Lung (tissue), 12 donors: ENCODE measurements around the gene RBM10. TPM values are rescaled to one million over a fixed set of nuclear protein-coding genes. Genes with fewer than 3 reads are reported as not detected.

Experiments
- ATAC-seq: fragments of 200-7000 bp; cut with Tn5 transposase; one replicate; pipeline ENCODE4 v1.9.1; 2020; ENCODE audit warnings: moderate number of reproducible peaks; ENCODE audit not compliant: insufficient read depth, low FRiP score
- DNase-seq, 3 donors: peaks; one replicate each; pipeline ENCODE4 v3.0.0-alpha.2; 2013 to 2017
- H3K27ac ChIP-seq, 2 donors: one replicate each; pipeline ENCODE4 v1.5.1; 2013; ENCODE audit warnings: mild to moderate bottlenecking in 2 of 2, moderate library complexity in 2 of 2, control low read depth in 1 of 2, inconsistent platforms in 1 of 2, low read depth in 1 of 2, low read length in 1 of 2
- H3K27me3 ChIP-seq, 3 donors: one replicate each; pipeline ENCODE4 v1.5.1; 2013; ENCODE audit warnings: low read length in 2 of 3; ENCODE audit not compliant: control insufficient read depth in 3 of 3, insufficient read depth in 3 of 3
- H3K36me3 ChIP-seq, 4 donors: one replicate each; pipeline ENCODE4 v1.5.1; 2013; ENCODE audit warnings: low read length in 4 of 4, mild to moderate bottlenecking in 1 of 4, moderate library complexity in 1 of 4; ENCODE audit not compliant: control insufficient read depth in 4 of 4, insufficient read depth in 4 of 4
- H3K4me1 ChIP-seq, 5 donors: one replicate each; pipeline ENCODE4 v1.5.1; 2013; ENCODE audit warnings: low read length in 5 of 5, mild to moderate bottlenecking in 2 of 5, moderate library complexity in 1 of 5; ENCODE audit not compliant: control insufficient read depth in 5 of 5, insufficient read depth in 5 of 5
- H3K4me3 ChIP-seq: one replicate; pipeline ENCODE4 v1.5.1; 2013; ENCODE audit warnings: mild to moderate bottlenecking, control low read depth, moderate library complexity
- H3K9ac ChIP-seq, 2 donors: one replicate each; pipeline ENCODE4 v1.5.1; 2013; ENCODE audit warnings: low read length in 2 of 2, control low read depth in 1 of 2; ENCODE audit not compliant: insufficient read depth in 1 of 2
- H3K9me3 ChIP-seq, 4 donors: one replicate each; pipeline ENCODE4 v1.5.1; 2013; ENCODE audit warnings: low read length in 3 of 4, mild to moderate bottlenecking in 1 of 4, moderate library complexity in 1 of 4; ENCODE audit not compliant: control insufficient read depth in 4 of 4, insufficient read depth in 3 of 4
- WGBS, 2 donors: extraction: QIAGEN DNeasy Blood & Tissue Kit; methylation state at CpG; one replicate each; pipeline ENCODE4 v1.1.7; 2013; 5-methylcytosine and 5-hydroxymethylcytosine counted together
- polyA plus RNA-seq, 2 donors: library from polyadenylated mRNA; stranded (reverse); fragments of 200-250 nt; gene quantifications; one replicate each; pipeline ENCODE4 v1.2.1, GENCODE V29; 2013
- total RNA-seq, 2 donors: library from RNA; depleted of rRNA in 1 of 2; stranded (reverse); fragments of >200 nt in 1 of 2; gene quantifications; one replicate each; pipeline ENCODE4 v1.2.1, GENCODE V29; 2014 to 2021
- TF ChIP-seq, protein P1 (sequence below): IDR thresholded peaks from 2 replicates; pipeline ENCODE4 v1.5.1; 2012; ENCODE audit warnings: mild to moderate bottlenecking; ENCODE audit errors: control extremely low read depth, extremely low read depth
- donor health status: control.
- donor health status: control.
- donor health status: Bipolar disorder and iron deficiency.
- donor health status: healthy.
- donor health status: DM: yes; HTN: yes; CAD: no.

RBM10 gene
- total and polyA plus RNA-seq, 4 donors: 22.2 to 38.6 (median 30.5) TPM

- Histone ChIP-seq H3K4me3 (no peak overlapping the region), H3K4me1 (no peaks in the 10 kb centered on the region), H3K27me3 (peaks cover 0 to 8% (median 0%) of the 10 kb centered on the region in 3 donors), H3K36me3 (peaks cover 22 to 83% (median 71%) of the 10 kb centered on the region in 4 donors), H3K9ac (no peak overlapping the region), H3K27ac (no peak overlapping the region), H3K9me3 (peaks cover 0 to 10% (median 0%) of the 10 kb centered on the region in 4 donors)
- 87 to 91% methylated on average over 12 of the region's 12 CpGs for WGBS, 2 donors
- TF ChIP-seq, protein P1, sequence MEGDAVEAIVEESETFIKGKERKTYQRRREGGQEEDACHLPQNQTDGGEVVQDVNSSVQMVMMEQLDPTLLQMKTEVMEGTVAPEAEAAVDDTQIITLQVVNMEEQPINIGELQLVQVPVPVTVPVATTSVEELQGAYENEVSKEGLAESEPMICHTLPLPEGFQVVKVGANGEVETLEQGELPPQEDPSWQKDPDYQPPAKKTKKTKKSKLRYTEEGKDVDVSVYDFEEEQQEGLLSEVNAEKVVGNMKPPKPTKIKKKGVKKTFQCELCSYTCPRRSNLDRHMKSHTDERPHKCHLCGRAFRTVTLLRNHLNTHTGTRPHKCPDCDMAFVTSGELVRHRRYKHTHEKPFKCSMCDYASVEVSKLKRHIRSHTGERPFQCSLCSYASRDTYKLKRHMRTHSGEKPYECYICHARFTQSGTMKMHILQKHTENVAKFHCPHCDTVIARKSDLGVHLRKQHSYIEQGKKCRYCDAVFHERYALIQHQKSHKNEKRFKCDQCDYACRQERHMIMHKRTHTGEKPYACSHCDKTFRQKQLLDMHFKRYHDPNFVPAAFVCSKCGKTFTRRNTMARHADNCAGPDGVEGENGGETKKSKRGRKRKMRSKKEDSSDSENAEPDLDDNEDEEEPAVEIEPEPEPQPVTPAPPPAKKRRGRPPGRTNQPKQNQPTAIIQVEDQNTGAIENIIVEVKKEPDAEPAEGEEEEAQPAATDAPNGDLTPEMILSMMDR: no peak
- ATAC-seq: no peak
- DNase-seq: no peak
Observed at GRCh38 chrX:47208108-47208507, 63.1 kb downstream of the RBM10 start.

DNA sequence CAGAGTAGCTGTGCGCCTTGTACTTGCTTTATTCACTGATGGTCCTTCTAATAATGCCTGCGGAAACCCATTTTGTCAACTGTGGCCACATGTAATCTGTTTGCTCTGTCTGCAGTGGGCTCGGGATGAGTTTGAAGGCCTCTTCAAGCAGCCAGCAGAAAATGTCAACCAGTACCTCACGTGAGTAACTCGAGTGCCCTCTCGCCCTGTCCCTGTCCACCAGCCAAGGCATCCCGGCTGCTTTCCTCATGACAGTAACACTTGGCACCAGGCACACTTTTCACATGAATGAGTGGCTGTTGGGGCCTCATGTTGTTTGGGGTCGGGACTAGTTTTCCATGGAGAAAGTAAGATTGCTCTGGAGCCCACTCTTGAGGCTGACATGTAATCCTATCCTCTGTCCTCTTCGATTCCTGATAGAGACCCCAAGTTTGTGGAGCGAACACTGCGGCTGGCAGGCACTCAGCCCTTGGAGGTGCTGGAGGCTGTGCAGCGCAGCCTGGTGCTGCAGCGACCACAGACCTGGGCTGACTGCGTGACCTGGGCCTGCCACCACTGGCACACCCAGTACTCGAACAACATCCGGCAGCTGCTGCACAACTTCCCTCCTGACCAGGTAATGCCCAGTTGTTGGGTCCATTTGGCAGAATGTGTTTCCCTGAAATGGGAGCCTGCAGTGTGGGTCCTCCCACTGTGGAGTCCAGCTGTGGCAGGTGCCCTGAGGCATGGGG is 64.7 kb downstream of the RBM10 start:
- no peak for DNase-seq
- ATAC-seq: no peak

DNA sequence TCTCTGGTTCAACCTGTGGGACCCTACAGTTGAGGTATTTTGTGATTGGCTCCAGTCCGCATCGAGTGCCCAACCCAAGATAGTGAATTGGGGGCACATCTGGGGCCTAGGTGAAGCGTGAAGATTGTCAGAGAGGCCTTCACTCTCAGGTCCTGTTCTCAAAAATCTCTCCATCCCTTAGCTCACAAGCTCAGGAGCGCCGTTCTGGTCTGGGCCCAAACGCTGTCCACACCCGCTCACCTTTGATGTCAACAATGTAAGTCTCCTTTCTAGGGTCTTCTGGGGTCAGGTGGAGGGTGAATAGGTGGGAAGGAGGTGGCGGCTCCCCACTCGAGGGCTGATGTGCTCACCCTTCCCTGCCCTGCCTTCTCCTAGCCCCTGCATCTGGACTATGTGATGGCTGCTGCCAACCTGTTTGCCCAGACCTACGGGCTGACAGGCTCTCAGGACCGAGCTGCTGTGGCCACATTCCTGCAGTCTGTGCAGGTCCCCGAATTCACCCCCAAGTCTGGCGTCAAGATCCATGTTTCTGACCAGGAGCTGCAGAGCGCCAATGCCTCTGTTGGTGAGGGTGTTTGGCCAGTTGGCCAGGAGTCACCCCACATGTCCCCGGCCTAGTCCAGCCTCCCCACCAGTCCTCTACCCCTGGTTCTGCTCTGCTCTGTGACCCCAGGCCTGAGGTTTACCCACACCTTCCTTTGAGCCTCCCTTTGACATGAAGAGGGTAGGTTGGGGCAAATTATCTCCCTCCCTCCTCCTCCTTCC is 65.8 kb downstream of the RBM10 start:
- Histone ChIP-seq H3K9me3 (peaks cover 0 to 11% (median 0%) of the 10 kb centered on the region in 4 donors), H3K36me3 (peaks cover 14 to 82% (median 72%) of the 10 kb centered on the region in 4 donors), H3K9ac (no peak overlapping the region), H3K27ac (no peak overlapping the region), H3K4me3 (no peak overlapping the region), H3K27me3 (peaks cover 0 to 8% (median 0%) of the 10 kb centered on the region in 3 donors), H3K4me1 (no peaks in the 10 kb centered on the region)
- no peak for ATAC-seq
- TF ChIP-seq, protein P1: no peak
- WGBS, 2 donors: 97% methylated on average over 14 to 15 of the region's 15 CpGs
- DNase-seq: no peak

More for the DNA sequence above, 64.7 kb downstream of the RBM10 start:
- H3K4me1 ChIP-seq: no peaks in the 10 kb centered on the region
- H3K36me3 ChIP-seq: peaks cover 16 to 80% (median 72%) of the 10 kb centered on the region in 4 donors
- 95% methylated on average over 16 of the region's 16 CpGs for WGBS, 2 donors
- no peak overlapping the region for H3K9ac ChIP-seq
- peak overlapping the region in 1 of 2 donors; percentile 17 for H3K27ac ChIP-seq
- peaks cover 0 to 11% (median 0%) of the 10 kb centered on the region in 4 donors for H3K9me3 ChIP-seq
- H3K27me3 ChIP-seq: peaks cover 0 to 8% (median 0%) of the 10 kb centered on the region in 3 donors
- no peak overlapping the region for H3K4me3 ChIP-seq
- TF ChIP-seq, protein P1: no peak
